ENCODE results near the gene FILIP1L. TPM values are rescaled to one million over a fixed set of nuclear protein-coding genes. Genes with fewer than 3 reads are reported as not detected.

Gene FILIP1L
- total RNA-seq, 1 donor from 2014 or later: 47.0 TPM

DNA sequence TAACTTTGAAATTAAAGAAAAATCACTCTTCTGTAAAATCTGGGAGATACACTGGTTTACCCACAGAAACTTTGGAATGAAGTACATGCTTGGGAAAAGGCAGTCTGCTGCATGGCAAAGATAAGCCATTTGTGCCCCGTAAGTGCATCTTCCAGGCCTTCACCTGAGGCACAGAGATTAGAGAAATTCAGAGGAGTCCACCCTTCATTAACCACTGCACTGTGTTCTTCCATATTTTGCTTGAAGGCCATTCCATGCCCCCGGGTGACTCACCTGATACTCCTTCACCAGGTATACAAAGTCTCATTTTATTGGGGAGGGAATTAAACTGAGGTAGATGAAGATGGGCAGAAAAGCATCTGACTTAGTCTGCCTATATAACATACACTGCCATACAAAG lies 243.6 kb downstream of the FILIP1L start:
- H3K9me3 Mint-ChIP-seq (ENCODE audit: unreplicated experiment): no peaks in the 10 kb centered on the region
- peak overlapping the region; percentile 88 for H3K27ac Mint-ChIP-seq (ENCODE audit: unreplicated experiment)
- no peak for DNase-seq (ENCODE audit: extremely low spot score, unreplicated experiment)
- TF ChIP-seq, protein P1, sequence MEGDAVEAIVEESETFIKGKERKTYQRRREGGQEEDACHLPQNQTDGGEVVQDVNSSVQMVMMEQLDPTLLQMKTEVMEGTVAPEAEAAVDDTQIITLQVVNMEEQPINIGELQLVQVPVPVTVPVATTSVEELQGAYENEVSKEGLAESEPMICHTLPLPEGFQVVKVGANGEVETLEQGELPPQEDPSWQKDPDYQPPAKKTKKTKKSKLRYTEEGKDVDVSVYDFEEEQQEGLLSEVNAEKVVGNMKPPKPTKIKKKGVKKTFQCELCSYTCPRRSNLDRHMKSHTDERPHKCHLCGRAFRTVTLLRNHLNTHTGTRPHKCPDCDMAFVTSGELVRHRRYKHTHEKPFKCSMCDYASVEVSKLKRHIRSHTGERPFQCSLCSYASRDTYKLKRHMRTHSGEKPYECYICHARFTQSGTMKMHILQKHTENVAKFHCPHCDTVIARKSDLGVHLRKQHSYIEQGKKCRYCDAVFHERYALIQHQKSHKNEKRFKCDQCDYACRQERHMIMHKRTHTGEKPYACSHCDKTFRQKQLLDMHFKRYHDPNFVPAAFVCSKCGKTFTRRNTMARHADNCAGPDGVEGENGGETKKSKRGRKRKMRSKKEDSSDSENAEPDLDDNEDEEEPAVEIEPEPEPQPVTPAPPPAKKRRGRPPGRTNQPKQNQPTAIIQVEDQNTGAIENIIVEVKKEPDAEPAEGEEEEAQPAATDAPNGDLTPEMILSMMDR (IDR thresholded peaks at IDR 0.05): no peak
- no peaks in the 10 kb centered on the region for H3K27me3 Mint-ChIP-seq (ENCODE audit: unreplicated experiment)
- H3K36me3 Mint-ChIP-seq (ENCODE audit: unreplicated experiment): peaks cover 32% of the 10 kb centered on the region
- H3K4me1 Mint-ChIP-seq (ENCODE audit: unreplicated experiment): peaks cover 91% of the 10 kb centered on the region
- H3K4me3 Mint-ChIP-seq (ENCODE audit: unreplicated experiment): no peak overlapping the region

DNA sequence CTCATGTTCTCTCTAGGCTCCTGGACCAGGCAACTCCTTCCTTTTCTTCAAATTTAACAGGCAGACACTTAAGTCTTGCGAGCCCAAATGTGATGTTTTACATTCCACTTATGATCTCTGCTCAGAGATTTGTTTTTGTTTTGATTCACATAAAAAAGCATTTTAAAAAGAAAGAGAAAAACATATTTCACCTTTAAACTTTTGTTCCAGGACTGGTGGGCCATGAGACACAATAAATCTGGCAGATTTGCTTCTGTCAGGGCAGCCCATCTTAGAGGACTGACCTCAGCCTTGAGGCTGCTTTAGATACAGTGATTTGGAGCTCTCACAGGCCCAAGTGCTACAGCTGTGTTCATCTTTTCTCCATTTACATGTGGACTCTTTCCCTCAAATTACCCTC lies 244.7 kb downstream of the FILIP1L start:
- Mint-ChIP-seq H3K27ac (ENCODE audit: unreplicated experiment) (peak overlapping the region; percentile 88), H3K27me3 (ENCODE audit: unreplicated experiment) (no peaks in the 10 kb centered on the region), H3K4me3 (ENCODE audit: unreplicated experiment) (no peak overlapping the region), H3K4me1 (ENCODE audit: unreplicated experiment) (peaks cover 96% of the 10 kb centered on the region), H3K9me3 (ENCODE audit: unreplicated experiment) (no peaks in the 10 kb centered on the region), H3K36me3 (ENCODE audit: unreplicated experiment) (peaks cover 36% of the 10 kb centered on the region)
- TF ChIP-seq, protein P1 (IDR thresholded peaks at IDR 0.05): no peak
- no peak for DNase-seq (ENCODE audit: extremely low spot score, unreplicated experiment)

DNA sequence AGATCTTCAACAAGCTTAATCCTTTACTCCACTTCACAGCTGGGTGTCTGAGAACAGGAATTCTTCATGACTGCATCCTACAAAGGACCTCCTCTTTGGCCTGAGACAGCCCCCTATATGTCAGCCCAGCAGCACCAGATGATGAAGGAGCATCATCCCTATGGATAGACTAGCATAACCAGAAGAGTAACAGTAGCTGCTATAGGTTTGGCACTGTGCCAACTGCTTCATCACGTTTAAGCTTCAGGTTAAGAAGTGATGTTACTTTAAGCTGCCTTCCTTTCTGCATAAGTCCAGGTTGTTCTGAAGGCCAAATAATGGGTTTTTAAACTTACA lies 246.0 kb downstream of the FILIP1L start:
- no peak for DNase-seq (ENCODE audit: extremely low spot score, unreplicated experiment)
- Mint-ChIP-seq H3K4me3 (ENCODE audit: unreplicated experiment) (no peak overlapping the region), H3K27ac (ENCODE audit: unreplicated experiment) (peak overlapping the region; percentile 88), H3K27me3 (ENCODE audit: unreplicated experiment) (no peaks in the 10 kb centered on the region), H3K36me3 (ENCODE audit: unreplicated experiment) (peaks cover 44% of the 10 kb centered on the region), H3K9me3 (ENCODE audit: unreplicated experiment) (no peaks in the 10 kb centered on the region), H3K4me1 (ENCODE audit: unreplicated experiment) (peaks cover 95% of the 10 kb centered on the region)
- TF ChIP-seq, protein P1 (IDR thresholded peaks at IDR 0.05): no peak

DNA sequence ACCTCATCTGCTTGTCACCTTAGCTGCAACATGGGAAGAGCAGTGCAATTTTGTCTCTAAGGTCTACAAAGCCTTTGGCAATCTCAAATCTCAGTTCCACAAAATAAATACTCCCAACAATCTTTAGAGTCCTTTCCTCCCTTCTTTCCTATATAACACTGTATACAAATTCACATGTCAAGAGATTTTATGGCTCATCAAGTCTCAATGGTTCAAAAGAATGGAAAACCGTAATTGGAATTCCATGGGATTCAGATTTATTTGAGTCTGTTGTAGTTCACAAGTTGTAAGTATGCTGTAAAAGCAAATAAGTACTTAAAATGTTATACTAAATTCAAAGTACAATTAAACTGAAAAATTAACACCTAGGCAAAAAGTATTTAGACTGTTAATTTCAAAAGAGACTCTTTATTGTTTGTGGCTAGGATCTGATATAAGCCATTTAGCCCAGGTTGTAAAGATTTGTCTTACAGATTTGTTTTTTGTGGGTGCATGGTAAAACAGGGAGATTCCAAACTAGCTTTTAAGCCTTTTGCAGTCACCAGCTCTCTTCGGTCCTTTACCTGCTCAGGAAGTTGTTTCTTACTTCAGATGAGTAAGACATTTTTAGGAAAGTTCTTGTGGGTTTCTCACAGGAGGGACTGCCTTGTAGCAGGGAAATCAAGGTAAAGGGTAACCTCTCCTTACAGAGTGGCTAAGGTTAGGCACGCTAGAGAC lies 246.5 kb downstream of the FILIP1L start:
- Mint-ChIP-seq H3K27ac (ENCODE audit: unreplicated experiment) (peak overlapping the region; percentile 88), H3K4me3 (ENCODE audit: unreplicated experiment) (no peak overlapping the region)

DNA sequence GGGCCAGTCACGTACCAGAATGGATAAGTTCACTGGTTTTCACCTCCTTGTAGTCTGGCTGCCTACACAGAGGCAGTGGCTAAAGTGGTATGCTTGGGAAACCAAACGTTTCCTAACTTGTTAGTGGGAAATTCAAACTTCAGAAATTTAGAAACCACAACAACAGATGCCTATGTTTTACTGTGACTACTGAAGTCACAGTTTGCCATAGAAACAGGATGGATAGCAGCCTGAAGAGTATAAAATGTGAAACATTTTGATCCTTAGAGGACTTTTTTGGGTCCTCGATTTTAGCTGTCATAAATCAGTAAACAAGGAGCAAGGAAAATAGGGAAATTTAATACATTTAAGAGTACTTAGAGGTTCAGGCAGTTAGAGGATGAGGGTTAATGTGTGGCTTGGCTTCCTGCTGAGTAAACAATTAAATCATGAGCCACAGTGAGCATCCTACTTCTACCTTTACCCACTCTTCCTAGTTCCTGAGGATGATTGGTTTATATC lies 248.0 kb downstream of the FILIP1L start:
- Mint-ChIP-seq H3K9me3 (ENCODE audit: unreplicated experiment) (no peaks in the 10 kb centered on the region), H3K4me1 (ENCODE audit: unreplicated experiment) (peaks cover 95% of the 10 kb centered on the region), H3K36me3 (ENCODE audit: unreplicated experiment) (peaks cover 50% of the 10 kb centered on the region), H3K27me3 (ENCODE audit: unreplicated experiment) (no peaks in the 10 kb centered on the region), H3K27ac (ENCODE audit: unreplicated experiment) (peak overlapping the region; percentile 88), H3K4me3 (ENCODE audit: unreplicated experiment) (no peak overlapping the region)
- no peak for DNase-seq (ENCODE audit: extremely low spot score, unreplicated experiment)
- TF ChIP-seq, protein P1 (IDR thresholded peaks at IDR 0.05): no peak

More for the DNA sequence above, 246.5 kb downstream of the FILIP1L start:
- Mint-ChIP-seq H3K36me3 (ENCODE audit: unreplicated experiment) (peaks cover 49% of the 10 kb centered on the region), H3K4me1 (ENCODE audit: unreplicated experiment) (peaks cover 95% of the 10 kb centered on the region), H3K9me3 (ENCODE audit: unreplicated experiment) (no peaks in the 10 kb centered on the region), H3K27me3 (ENCODE audit: unreplicated experiment) (no peaks in the 10 kb centered on the region)
- DNase-seq (ENCODE audit: extremely low spot score, unreplicated experiment): no peak
- TF ChIP-seq, protein P1 (IDR thresholded peaks at IDR 0.05): no peak
